CD4-positive, alpha-beta T cell (primary cell): ENCODE measurements around the gene SHTN1. TPM values are rescaled to one million over a fixed set of nuclear protein-coding genes. Genes with fewer than 3 reads are reported as not detected.

Experiments used
- ATAC-seq: fragments of 200-7000 bp; cut with Tn5 transposase; one replicate; pipeline ENCODE4 v1.10.0; 2022; ENCODE audit warnings: mild to moderate bottlenecking; ENCODE audit not compliant: poor library complexity
- CTCF ChIA-PET: fragments of 350-600 bp; sonication (Branson Sonifier 250); formaldehyde crosslinking; loops from one replicate; lab custom pipeline; 2021; ENCODE audit warnings: antibody characterized with exemption, inconsistent platforms; lab: Charles Lee
- POLR2A ChIA-PET: fragments of 350-600 bp; sonication (Branson Sonifier 250); formaldehyde crosslinking; loops from one replicate; lab custom pipeline; 2021; ENCODE audit warnings: antibody characterized with exemption, inconsistent platforms; lab: Charles Lee
- DNase-seq, 14 experiments: peaks; one replicate each; pipeline ENCODE4 v3.0.0-alpha.2; 2013 to 2020; ENCODE audit warnings: mixed read lengths in 2 of 14
- H3K27ac ChIP-seq, 2 donors: one replicate each; pipeline versions ENCODE4 v1.5.1 to v1.7.0; 2013; ENCODE audit warnings: low read length in 2 of 2, low read depth in 1 of 2, mild to moderate bottlenecking in 1 of 2
- H3K27me3 ChIP-seq, 2 experiments: 1 replicate in 1 of 2; 2 replicates in 1 of 2; pipeline versions ENCODE4 v1.6.1 to v1.7.0; 2013; ENCODE audit warnings: low read length in 2 of 2, control low read depth in 1 of 2, mild to moderate bottlenecking in 1 of 2, moderate library complexity in 1 of 2; ENCODE audit not compliant: insufficient read depth in 2 of 2, control insufficient read depth in 1 of 2
- H3K36me3 ChIP-seq: one replicate; pipeline ENCODE4 v1.6.1; 2013; ENCODE audit warnings: low read length, control low read depth; ENCODE audit not compliant: insufficient read depth
- H3K4me1 ChIP-seq: one replicate; pipeline ENCODE4 v1.6.1; 2013; ENCODE audit warnings: low read length, control low read depth; ENCODE audit not compliant: insufficient read depth
- H3K4me3 ChIP-seq: one replicate; pipeline ENCODE4 v1.5.1; 2013; ENCODE audit warnings: mild to moderate bottlenecking, low read length, moderate library complexity
- H3K9me3 ChIP-seq, 2 experiments: 1 replicate in 1 of 2; 2 replicates in 1 of 2; pipeline versions ENCODE4 v1.6.1 to v1.7.0; 2013; ENCODE audit warnings: low read length in 2 of 2, mild to moderate bottlenecking in 2 of 2, control low read depth in 1 of 2, moderate library complexity in 1 of 2; ENCODE audit not compliant: control insufficient read depth in 1 of 2, insufficient read depth in 1 of 2
- H3K27ac Mint-ChIP-seq: one replicate; pipeline ENCODE4 v1.8.0; 2020; ENCODE audit warnings: mixed read lengths
- H3K27me3 Mint-ChIP-seq: one replicate; pipeline ENCODE4 v1.8.0; 2021; ENCODE audit warnings: mixed read lengths
- H3K36me3 Mint-ChIP-seq: one replicate; pipeline ENCODE4 v1.8.0; 2021; ENCODE audit warnings: low read depth, mixed read lengths
- H3K4me1 Mint-ChIP-seq: one replicate; pipeline ENCODE4 v1.8.0; 2021; ENCODE audit warnings: low read depth, mixed read lengths
- H3K4me3 Mint-ChIP-seq: one replicate; pipeline ENCODE4 v1.8.0; 2020; ENCODE audit warnings: mild to moderate bottlenecking, mixed read lengths
- H3K9me3 Mint-ChIP-seq: one replicate; pipeline ENCODE4 v1.8.0; 2020; ENCODE audit warnings: mixed read lengths
- intact Hi-C, 2 experiments: fragments of 100-400 bp; cut with DNase I in 1 of 2; cut with micrococcal nuclease in 1 of 2; formaldehyde crosslinking; loops; one replicate each; pipeline versions ENCODE4 v1.15.1 to v1.9.0; 2023 to 2025; cut with DNase I, micrococcal nuclease
- total RNA-seq, 174 experiments: library from RNA in 2 of 174; stranded (reverse) in 2 of 174; gene quantifications; one replicate each; pipeline ENCODE4 v1.2.3 and lab custom pipeline; 2021 to 2026
- TF ChIP-seq, protein P1 (sequence below): fragments of 200-600 bp; IDR thresholded peaks from one replicate; pipeline ENCODE4 v1.8.0; 2022; ENCODE audit warnings: antibody characterized with exemption, mild to moderate bottlenecking

The SHTN1 gene
- total RNA-seq, 2 experiments from 2014 or later: 0.75 to 0.85 TPM

DNA sequence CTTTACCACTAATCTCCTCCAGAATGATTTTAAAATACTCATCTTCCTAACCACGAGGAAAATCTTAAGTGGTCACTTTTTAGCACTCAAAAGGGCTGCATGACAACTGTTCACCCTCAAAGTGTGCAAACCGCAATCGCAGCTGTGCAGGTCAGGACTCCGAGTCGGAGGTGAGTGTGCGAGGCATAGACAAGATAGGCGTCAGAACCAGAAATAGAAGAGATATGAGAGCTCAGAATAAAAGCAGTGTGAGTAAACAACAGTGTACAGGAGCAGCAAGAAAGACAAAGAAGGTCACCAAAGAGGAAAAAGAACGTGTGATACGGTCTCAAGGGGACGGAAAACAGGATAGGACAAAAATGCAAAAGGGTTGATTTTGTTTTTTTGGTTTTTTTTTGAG, 173.2 kb downstream of the SHTN1 start:
- no peak overlapping the region for H3K4me3 Mint-ChIP-seq
- Histone ChIP-seq H3K9me3 (peaks cover 0 to 6% of the 10 kb centered on the region in 2 experiments), H3K4me3 (no peak overlapping the region), H3K4me1 (no peaks in the 10 kb centered on the region), H3K36me3 (no peaks in the 10 kb centered on the region), H3K27me3 (peaks cover 0 to 5% of the 10 kb centered on the region in 2 experiments), H3K27ac (no peak overlapping the region)
- CTCF ChIA-PET: no interaction called here
- POLR2A ChIA-PET: no interaction called here
- H3K27ac Mint-ChIP-seq: no peak overlapping the region
- H3K9me3 Mint-ChIP-seq: no peaks in the 10 kb centered on the region
- no peaks in the 10 kb centered on the region for H3K36me3 Mint-ChIP-seq
- H3K27me3 Mint-ChIP-seq: no peaks in the 10 kb centered on the region
- TF ChIP-seq, protein P1, sequence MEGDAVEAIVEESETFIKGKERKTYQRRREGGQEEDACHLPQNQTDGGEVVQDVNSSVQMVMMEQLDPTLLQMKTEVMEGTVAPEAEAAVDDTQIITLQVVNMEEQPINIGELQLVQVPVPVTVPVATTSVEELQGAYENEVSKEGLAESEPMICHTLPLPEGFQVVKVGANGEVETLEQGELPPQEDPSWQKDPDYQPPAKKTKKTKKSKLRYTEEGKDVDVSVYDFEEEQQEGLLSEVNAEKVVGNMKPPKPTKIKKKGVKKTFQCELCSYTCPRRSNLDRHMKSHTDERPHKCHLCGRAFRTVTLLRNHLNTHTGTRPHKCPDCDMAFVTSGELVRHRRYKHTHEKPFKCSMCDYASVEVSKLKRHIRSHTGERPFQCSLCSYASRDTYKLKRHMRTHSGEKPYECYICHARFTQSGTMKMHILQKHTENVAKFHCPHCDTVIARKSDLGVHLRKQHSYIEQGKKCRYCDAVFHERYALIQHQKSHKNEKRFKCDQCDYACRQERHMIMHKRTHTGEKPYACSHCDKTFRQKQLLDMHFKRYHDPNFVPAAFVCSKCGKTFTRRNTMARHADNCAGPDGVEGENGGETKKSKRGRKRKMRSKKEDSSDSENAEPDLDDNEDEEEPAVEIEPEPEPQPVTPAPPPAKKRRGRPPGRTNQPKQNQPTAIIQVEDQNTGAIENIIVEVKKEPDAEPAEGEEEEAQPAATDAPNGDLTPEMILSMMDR: no peak
- no peaks in the 10 kb centered on the region for H3K4me1 Mint-ChIP-seq
- intact Hi-C loops: no loop called here
- DNase-seq: no peak
- no peak for ATAC-seq

Other genes with a start within 250 kb of the SHTN1 start
- not detected for gene ENO4, start 155.7 kb downstream of the SHTN1 start, total RNA-seq
- gene VAX1, start 133.1 kb upstream of the SHTN1 start, total RNA-seq: not detected
- gene KCNK18, start 192.3 kb upstream of the SHTN1 start, total RNA-seq: not detected
- gene SLC18A2, start 235.9 kb upstream of the SHTN1 start, total RNA-seq: 1 to 10 TPM in 1 of 2 experiments, under 1 TPM in 1; 0.92 to 1.2 TPM